GM21423 (cell line): Measurements from ENCODE around the gene SLC25A44.
"Not testable (repeated sequence)": the region's sequence is repeated elsewhere in the genome, so short reads cannot be mapped to it uniquely, and the experiment has no call there.

Experiments used
- ATAC-seq: cut with Tn5 transposase; IDR thresholded peaks from one replicate; pipeline ENCODE4 v1.9.1; 2021; ENCODE audit warnings: mild to moderate bottlenecking, moderate library complexity; ENCODE audit not compliant: unreplicated experiment

Gene SLC25A44

GRCh38 chr1:156200044-156200443 is 6.1 kb downstream of the SLC25A44 start:
- no peak for ATAC-seq

GRCh38 chr1:156203331-156203730 is 9.4 kb downstream of the SLC25A44 start:
- ATAC-seq, result no peak

DNA sequence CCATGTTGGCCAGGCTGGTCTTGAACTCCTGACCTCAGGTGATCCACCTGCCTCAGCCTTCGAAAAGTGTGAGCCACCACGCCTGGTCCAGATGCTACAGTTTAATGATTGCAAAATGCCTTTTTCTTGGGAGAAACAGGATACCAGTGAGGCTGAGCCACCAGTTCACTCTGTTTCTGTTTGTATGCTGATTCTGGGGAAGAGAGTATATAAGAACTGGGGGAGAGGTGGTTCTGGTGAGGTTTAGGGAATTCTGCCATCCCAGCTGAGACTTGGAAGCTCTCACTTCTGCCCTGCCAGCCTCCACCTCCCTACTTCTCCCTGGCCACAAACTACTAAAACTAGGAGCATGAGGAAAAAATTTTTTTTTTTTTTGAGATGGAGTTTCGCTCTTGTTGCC is 10.8 kb downstream of the SLC25A44 start:
- no peak for ATAC-seq

DNA sequence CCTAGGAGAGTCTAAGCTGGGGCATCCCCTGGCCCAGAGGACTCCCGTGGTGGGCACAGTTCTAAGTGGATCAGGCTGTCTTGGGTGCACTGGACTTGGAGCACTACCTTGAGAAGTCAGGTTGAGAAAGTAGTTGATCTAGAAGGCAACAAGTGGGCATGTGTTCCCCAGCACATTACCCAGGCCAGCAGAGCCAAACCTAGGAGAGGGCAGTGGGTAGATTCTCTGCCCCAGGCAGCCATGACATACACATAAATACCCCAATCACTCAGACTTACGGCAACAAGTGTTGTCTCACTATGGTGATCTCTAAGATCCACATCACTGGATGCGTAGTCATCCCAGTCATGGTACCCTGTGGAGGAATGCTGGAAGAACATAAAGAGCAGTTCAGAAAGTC is 17.3 kb downstream of the SLC25A44 start:
- ATAC-seq, result no peak

DNA sequence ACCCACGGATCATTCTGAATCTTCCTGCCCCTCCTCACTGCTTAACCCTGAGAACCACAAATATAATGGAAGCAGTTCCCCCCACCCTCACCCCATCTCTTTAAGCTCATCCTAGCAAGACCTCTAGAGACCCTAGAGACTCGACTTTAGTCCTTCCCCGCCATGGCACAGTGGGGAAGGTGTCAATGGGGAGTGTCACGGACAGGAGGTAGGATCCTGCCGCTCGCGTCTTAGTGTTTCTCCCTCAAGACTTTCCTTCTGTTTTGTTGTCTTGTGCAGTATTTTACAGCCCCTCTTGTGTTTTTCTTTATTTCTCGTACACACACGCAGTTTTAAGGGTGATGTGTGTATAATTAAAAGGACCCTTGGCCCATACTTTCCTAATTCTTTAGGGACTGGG is 18.2 kb downstream of the SLC25A44 start:
- no peak for ATAC-seq

DNA sequence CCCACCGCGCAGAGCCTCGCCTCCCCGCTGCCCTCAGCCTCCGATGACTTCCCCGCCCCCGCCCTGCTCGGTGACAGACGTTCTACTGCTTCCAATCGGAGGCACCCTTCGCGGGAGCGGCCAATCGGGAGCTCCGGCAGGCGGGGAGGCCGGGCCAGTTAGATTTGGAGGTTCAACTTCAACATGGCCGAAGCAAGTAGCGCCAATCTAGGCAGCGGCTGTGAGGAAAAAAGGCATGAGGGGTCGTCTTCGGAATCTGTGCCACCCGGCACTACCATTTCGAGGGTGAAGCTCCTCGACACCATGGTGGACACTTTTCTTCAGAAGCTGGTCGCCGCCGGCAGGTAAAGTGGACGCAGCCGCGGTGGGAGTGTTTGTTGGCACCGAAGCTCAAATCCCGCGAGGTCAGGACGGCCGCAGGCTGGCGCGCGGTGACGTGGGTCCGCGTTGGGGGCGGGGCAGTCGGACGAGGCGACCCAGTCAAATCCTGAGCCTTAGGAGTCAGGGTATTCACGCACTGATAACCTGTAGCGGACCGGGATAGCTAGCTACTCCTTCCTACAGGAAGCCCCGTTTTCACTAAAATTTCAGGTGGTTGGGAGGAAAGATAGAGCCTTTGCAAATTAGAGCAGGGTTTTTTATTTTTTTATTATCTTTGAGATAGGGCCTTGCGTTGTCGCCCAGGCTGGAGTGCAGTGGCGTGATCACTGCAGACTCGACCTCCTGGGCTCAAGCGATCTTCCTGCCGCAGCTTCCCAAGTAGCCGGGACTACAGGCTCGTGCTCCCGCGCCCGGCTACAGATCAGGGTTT is 19.1 kb downstream of the SLC25A44 start, which contains the start of gene PMF1:
Gene PMF1, plus strand, starts transcription at position 175 of the 811 bp plus-strand sequence. Its CDS starts 9 bp downstream, at position 184.
- peak; percentile 87 for ATAC-seq

DNA sequence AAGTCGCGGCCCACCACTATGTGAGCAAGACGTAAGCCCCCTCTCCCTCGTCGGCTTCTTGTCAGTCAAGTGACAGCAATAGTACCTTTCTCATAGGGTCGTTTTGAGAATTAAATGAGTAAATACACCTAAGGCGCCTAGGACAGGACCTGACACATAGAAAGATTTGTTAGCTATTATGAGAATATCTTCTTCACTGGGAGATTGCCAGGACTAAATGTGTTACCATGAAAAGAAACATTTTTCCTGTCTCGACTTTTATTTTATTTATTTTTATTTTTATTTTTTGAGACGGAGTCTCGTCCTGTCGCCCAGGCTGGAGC is 19.7 kb downstream of the SLC25A44 start:
- ATAC-seq, result no peak

DNA sequence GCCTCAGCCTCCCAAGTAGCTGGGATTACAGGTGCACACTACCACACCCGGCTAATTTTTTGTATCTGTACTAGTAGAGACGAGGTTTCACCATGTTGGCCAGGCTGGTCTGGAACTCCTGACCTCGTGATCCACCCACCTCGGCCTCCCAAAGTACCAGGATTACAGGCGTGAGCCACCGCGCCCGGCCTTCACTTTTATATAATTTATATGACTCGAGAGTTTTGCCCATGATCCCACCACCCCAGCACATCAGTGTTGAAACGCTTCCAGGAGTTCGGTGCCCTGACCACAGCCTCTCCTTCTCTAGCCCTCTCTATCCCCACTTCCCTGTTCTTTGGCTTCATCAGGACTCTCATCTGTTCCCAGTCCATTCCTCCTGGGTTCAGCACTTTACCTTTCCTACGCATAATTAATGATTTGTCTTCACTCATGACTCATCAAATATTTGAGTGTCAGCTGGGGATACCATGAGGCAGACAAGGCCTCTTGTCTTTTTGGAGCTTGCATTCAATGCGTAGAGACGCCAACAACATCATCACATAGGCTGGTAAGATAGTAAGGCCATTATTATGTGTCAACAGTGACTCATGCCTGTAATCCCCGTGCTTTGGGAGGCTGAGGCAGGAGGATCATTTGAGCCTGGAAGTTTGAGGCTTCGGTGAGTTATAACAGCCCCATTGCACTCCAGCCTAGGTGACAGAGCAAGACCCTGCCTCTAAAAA is 20.3 kb downstream of the SLC25A44 start:
- no peak for ATAC-seq

- ATAC-seq, result not testable (repeated sequence)
Measured at GRCh38 chr1:156216361-156217086, 22.6 kb downstream of the SLC25A44 start.

GRCh38 chr1:156217871-156218270 is 24.0 kb downstream of the SLC25A44 start:
- no peak for ATAC-seq

- ATAC-seq, result no peak
Measured at GRCh38 chr1:156220226-156220625, 26.3 kb downstream of the SLC25A44 start.

DNA sequence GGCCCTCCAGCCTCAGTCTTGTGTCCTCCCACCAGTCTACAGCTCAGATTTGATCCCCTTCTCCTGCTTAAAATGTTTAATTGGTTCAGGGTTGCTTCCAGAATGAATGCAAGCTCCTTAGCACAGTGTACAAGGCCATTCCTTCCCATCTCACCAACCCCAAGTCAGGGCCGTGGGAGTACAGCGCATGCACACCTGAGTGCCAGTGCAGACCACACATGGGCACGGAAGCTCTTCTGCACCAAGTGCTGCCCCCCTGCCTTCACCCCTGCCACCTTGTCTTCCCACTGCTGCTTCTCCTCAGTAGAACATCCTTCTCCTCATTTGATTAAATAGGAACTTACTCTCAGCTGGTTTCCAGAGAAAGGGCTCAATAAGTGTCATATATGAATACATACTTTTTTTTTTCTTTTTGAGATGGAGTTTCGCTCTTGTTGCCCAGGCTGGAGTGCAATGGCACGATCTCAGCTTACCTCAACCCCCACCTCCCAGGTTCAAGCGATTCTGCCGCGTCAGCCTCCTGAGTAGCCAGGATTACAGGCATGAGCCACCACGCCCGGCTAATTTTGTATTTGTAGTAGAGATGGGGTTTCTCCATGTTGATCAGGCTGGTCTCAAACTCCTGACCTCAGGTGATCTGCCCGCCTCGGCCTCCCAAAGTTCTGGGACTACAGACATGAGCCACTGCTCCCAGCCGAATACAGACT is 28.2 kb downstream of the SLC25A44 start:
- ATAC-seq, result no peak

DNA sequence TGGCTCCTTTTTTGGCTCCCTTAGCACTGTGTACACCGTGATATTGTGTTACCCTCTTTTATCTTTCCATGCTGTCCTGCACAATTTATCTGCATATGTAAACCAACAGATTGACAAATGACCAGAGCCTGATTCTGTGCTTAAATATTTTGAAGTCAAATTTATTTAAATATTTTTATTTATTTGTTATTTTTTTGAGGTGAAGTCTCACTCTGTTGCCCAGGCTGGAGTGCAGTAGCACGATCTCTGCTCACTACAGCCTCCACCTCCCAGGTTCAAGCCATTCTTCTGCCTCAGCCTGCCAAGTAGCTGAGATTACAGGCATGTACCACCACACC is 31.7 kb downstream of the SLC25A44 start:
- ATAC-seq, result no peak

DNA sequence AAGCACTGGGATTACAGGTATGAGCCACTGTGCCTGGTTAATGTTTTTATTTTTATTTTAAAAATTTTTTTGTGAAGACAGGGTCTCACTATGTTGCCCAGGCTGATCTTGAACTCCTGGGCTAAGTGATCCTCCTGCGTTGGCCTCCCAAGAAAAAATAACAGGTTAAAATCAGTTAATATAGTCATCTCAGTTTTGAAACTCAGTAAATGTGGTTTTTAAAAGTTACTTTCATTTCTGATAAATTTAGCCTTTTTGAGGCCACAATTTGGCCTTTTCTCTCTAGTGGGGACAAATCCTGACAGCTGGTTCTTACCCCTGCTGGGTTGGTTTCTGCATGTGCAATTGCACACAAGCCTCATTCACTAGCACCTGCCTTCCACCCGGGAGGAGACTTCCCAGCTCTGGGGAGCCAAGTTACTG is 32.2 kb downstream of the SLC25A44 start:
- peak; percentile 62 for ATAC-seq

DNA sequence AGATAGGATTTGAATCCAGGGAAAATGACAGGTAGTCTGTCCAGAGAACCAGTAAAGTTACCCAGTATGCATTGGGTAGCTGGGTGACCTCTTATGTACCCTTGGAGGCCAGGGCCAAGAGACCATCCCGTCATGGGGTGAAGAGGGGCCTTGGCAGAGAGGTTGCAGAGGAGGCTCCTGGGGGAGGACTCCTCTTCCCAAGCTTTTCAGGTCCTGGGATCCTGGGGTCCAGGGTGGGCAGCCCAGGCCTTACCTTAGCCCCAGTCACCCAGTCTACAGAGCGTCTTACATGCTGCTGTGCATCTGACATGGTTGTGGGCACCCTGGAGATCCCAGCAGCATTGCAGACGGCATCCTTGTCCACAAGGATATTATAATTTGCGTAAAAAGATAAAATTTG is 32.9 kb downstream of the SLC25A44 start:
- ATAC-seq, result no peak

DNA sequence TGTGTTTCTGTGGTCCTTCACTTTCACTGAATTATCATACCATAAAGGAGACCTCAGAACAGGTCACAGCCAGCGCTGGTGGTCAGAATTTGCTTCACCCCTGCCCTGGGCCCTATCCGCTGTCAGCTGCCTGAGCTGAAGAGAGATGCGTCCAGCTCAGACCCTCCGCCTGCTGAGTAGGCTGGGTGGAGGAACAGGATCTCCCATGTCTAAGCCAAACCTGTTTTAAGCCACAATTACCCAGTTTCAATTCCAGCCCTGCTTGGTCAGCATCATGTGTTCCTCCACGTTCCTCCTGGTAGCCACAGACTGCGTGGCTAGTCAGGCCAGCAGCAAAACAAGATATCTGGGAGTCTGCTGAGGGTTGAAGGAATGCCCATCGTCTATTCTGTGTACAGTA is 34.6 kb downstream of the SLC25A44 start:
- no peak for ATAC-seq

DNA sequence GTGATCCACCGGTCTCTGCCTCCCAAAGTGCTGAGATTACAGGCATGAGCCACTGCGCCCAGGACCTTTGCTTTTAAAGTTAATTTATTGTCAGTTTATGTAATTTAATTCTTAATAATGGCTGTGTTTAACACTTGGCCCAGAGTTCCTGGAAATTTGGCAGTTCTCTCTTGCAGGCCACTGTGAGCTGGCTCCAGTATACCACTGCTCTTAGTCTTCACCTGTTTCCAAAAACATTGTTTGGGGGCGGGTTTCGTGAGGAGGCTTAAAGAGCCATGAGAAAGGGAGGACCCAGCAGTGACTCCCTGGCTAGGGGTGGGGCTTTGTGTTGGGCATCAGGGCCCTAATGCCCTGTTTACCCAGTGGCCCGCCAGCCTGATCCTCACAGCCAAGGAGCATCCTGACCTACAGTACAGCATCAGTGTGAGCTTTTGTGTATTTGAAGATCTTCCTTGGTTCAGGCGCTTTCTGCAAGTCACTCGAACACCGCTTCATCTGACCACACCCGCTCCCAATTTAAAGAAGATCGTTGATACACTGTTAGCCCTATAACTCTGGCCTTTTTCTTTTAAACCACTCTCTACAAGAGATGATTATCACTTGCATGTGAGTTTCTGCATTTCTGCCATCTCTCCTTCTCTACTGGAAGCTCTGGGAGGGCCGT is 36.0 kb downstream of the SLC25A44 start:
- ATAC-seq, result no peak

DNA sequence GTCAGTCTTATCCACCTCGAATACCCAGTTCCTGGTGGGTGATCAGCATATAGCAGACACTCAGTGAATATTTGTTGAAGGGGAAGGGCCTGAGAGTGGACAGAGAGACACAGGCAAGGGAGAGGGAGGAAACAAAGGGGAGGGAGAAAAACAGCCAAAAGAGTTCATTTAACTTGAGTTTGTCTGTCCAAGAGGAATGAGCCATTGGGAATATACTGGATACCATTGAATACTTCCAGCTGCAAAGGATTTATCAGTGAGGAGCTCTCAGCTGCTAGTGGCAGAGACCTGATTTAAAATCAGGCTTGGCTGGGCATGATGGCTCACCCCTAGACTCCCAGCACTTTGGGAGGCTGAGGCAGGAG is 36.6 kb downstream of the SLC25A44 start:
- no peak for ATAC-seq

DNA sequence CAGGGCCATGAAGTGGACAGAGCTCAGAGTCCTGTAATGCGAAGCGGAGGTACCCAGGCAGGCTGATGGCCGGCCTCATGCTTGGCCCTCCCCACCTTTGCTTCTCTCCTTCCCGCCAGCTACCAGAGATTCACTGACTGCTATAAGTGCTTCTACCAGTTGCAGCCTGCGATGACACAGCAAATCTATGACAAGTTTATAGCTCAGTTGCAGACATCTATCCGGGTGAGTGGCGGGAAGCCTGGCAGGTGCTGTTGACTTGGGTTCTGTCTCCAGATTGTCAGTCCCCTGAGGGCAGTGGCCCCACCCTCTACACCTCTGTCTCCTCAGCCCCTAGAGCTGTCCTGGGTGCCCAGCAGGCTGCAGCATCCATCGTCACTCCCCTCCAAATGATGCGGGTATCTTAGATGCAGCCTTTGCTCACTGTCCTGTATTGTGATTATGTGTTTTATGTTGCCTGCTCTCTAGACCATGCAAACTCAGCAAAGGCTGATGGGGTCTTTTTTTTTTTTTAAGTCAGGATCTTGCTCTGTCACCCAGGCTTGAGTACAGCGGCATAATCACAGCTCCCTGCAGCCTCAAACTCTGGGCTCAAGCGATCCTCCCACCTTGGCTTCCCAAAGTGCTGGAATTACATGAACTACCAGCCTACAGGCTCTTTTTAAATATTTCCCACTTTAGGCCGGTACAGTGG is 38.4 kb downstream of the SLC25A44 start:
- no peak for ATAC-seq
